B cell (primary cell): Measurements from ENCODE around the gene RRBP1.

Experiments
- CTCF ChIP-seq: fragments of 200-600 bp; IDR thresholded peaks from one replicate; pipeline ENCODE4 v1.8.0; 2022; ENCODE audit warnings: antibody characterized with exemption, mild to moderate bottlenecking
- EZH2 ChIP-seq: IDR thresholded peaks from 2 replicates; pipeline ENCODE4 v1.6.1; 2012; ENCODE audit warnings: borderline replicate concordance, low read depth, mild to moderate bottlenecking, moderate library complexity, low read length; ENCODE audit not compliant: insufficient read depth, poor library complexity, severe bottlenecking

GRCh38 chr20:17723301-17723691 lies 41.3 kb upstream of the RRBP1 start:
- TF ChIP-seq CTCF (no peak), EZH2 (no peak)
